Stimulated activated CD4-positive, alpha-beta T cell treated with anti-CD3 and anti-CD28 coated beads, Interleukin-1b, Interleukin-23, amount 100 ng/mL, for 1 hour (primary cell): Measurements from ENCODE around the gene HCRTR1.

Source experiments
- DNase-seq, 2 donors: peaks; one replicate each; pipeline ENCODE4 v3.0.0-alpha.2; 2020; ENCODE audit warnings: low read depth in 2 of 2

The HCRTR1 gene

DNA sequence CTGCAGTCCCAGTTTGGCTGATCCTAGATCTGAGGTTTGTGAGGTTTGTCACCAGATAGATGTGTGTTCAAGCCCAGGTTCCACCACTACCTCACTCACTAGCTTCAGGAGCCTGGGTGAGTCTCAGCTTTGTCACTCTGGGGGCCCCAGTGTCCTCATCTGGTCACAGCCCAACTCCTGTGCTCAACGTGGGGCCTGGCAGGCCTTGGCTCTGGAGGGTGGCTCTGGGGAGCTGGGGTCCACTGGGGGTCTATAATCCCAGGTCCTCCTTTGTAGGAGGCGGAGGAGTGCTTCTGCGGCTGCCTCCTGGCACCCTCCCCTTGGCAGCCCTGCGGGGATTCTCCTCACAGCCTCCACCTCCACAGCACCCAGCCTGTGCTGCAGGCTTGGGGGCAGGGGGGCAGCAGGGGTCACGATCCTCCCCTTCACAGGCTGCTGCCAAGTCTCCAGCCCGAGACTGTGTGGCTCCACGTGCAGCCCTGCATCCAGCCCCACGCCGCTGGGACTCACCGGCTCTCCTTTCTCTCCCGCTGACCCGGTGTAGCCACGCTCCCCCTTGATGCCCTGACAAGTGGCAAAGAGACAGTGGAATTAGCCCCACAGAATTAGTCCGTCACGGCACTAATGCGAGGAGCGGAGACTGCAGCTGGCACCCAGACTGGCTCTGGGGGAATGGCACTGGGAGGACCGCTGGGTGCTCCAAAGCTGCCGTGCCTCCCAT lies 49.7 kb downstream of the HCRTR1 start:
- DNase-seq = no peak

DNA sequence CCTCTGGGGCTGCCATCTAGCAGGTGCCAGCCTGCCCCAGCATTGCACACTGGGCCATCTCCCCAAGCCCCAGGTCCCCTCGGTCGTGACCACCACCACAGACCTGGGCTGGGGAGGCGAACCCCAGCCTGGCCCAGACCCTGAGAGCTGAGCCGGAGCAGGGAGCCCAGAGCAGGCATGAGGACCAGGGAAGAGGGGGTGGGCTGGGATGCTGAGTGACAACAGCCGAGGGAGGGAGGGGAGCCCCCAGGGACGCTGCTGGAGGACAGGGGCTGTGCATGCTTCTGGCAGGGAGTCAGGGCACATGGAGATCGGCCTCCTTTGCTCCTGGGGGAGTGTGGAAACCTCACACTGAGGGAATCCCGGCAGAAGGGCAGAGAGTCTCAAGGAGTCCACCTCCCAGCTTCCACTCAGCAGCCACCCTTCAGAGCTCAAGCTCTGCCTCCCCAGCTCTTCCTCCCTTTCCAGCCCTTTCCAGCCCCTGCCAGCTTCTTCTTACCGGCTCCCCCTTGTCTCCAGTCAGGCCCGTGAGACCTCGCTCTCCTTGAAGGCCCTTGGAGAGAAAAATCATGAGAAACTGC lies 50.9 kb downstream of the HCRTR1 start:
- DNase-seq = no peak

DNA sequence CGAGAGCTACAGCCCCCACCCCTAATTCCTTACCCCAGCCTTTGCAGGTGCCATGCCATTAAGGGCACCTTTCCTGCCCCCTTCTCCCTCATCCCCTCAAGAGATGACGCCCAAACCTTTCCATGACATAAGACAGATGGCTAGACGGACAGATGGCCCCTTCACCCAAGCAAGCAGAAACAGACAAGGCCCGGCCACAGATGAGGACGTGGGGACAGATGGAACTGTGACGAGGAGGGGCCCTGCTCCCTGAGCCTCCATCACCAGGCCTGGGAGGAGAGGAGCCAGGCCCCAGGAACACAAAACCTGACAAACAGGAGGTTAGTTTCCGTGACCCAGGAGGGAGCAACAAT lies 51.9 kb downstream of the HCRTR1 start:
- DNase-seq = no peak

DNA sequence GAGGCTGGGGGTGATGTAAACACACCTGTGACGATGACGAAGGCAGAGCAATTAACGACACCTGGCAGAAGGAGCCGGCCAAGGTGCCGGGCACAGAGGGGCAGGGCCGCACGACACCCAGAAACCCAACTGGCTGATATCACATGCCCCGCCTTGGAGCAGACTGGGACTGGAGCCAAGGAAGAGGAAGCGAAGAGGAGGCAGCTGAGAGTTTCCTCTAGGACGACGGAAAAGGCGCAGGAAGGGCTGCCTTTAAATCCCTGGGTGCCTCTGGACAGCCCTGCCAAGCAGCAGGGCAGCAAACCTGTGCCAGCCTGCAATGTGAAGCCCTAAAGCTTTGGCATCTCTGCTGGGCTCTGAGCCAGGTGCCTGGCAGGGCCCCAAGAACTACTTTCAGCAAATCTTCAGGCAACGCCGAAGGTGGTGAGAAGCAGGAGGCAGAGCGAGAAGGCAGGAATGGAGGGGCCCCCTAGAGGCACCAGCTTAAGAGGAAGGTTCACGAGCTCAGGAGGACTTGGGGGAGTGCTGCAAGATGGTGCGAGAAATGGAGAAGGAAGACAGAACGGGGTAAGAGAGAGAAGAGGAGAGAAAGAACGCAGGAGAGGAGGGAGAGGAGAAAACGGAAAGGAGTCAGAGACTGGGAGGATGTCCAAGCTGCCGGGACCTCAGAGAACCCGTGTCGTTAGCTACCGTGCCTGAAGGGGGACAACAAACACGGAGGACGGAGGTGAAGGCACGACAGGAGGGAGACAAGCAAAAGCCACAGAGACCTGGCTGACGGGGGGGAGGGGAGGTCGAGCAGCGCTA lies 52.5 kb downstream of the HCRTR1 start:
- DNase-seq = no peak

DNA sequence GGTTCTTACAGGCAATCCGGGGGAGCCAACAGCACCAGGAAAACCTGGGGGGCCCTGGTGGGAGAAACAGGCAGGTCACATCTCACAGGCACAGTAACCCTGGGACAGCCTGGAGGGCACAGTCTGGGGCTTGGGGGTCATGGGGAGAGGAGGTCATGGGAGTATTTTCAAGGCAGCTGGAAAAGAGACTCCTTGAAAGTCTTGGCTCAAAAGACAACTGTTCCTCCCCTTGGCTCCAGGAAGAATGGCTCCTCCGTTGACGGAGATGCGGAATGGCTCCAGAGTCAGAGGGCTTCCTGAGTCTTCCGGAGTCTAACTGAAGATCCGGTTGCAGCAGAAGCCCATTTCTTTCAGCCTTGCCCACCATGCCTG lies 53.1 kb downstream of the HCRTR1 start:
- no peak for DNase-seq

DNA sequence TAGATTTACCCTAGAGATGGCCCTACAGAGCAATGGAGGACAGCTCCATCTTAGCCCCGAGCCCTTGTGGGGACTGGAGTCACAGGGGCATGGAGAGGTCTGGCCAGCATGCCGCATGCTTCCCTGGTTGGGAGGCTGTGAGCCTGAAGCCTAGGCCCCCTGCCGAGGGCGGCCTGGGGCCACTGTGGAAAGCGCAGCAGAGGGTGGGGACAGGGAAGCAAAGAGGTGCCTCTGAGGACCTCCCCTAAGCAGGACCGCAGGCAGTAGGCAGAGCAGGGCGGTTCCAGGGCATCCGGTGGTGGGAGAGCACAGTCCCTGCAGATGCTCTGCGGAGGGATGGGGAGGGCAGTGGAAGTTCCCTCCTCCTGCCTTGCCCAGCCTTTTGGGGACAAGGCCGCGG lies 53.7 kb downstream of the HCRTR1 start:
- no peak for DNase-seq

DNA sequence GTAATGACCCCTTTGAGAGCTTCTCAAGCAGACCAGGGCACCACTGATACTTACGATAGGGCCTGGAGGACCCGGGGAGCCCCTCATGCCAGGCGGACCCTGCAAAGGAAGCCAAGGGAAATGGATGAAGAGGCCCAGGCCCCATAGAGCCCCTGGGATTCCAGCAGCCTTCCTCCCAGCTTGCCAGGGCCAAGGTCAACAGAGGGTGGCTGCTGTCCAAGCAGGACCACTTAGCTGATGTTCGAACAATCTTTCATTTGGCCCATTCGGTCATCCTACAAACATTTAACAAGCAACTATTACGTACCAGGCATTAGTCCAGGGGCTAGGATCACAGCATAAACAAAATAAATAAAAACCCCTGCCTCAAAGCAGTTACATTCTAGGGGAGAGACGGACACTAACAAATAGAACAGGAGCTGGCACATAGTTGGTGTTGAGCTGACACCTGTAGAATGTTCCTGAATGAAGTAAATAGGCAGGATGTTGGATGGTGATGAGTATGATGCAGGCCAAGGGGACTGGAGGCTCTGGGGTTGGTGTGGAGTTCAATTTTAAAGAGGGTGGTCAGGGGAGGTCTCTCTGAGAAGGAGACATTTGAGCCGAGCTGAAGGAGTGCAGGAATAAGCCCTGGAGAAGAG lies 54.2 kb downstream of the HCRTR1 start:
- no peak for DNase-seq

DNA sequence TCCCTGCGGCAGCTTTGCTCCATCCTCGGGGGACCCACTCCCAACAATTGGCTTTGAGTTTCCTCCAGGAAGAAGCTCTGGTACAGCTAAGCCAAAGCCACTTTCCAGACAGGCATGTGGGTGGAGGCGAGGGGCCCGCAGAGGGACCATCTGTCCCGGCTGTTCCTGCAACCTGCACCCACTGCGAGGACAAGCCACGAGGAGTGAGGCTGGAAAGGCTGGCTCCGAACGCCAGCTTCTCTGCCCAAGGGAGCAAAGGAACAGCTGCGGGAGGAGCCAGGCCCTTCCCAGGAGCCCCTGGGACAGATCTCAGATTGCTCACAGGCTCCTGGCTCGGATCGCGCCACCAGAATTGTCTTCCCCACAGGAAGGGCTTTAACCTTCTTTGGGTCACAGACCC lies 55.5 kb downstream of the HCRTR1 start:
- no peak for DNase-seq

DNA sequence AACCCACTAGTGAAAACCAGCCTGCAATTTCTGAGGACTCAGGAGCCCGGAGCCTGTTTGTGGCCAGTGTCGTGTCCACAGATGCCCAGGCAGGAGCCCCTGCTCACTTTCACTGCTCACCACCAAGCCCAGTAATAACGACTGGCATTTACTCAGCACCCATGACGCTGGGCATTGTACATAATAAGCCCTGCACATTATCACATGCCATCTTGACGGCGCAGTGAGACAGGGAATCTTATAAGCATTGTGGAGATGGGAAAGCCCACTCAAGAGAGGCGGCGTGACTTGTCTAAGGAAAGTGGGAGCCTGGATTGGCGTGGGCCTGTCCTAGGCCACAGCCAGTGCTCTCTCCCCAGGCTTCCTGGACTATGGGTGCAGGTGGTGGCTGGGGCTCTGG lies 55.9 kb downstream of the HCRTR1 start:
- DNase-seq = no peak

DNA sequence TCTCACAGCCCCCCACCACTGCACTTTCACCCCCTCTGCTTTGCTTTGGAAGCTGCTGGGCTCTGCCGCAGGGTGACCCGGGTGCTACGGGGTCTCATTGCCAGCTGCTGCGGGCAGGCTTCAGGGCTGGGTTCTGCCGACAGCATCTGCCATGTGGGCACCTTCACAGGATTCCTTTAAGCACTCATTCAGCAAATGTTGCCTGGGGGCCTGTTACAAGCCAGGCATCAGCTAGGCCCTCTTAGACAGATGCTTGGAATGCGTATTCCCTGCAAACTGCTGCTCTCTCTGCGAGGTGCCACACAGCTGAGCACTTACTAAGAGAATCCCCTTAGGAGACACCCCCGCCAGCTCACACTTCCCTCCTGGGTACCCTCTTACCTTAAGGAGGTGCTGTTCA lies 57.1 kb downstream of the HCRTR1 start:
- DNase-seq = no peak

DNA sequence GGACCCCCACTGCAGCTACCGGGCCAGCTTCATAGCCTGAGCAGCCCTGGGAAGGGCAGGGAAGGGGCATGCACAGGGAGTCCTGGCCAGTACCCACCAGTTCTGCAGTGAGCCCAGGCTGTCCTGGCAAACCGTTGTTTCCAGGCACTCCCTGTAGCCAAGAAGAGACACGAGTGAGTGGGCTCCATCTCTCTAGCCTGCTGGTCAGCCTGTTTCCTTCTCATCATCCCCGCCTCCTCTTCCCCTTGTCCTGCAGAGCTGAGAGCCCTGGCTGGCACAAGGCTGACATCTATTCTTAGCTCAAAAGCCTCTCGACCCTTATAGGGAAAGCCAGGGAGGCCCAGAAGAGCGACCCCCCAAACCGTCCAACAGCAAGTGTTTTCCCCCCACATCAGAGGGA lies 57.7 kb downstream of the HCRTR1 start:
- DNase-seq = no peak

DNA sequence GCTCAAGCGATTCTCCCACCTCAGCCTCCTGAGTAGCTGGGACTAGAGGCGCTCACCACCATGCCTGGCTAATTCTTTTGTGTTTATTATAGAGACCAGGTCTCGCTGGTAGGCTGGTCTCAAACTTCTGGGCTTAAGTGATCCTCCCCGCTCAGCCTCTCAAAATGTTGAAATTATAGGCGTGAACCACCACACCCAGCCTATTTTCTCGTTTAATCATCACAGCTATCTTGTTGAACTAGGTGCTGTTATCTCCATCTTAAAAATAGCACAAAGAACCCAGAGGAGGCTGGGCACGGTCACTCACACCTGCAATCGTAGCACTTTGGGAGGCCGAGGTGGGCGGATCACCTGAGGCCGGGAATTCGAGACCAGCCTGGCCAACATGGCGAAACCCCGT lies 58.3 kb downstream of the HCRTR1 start:
- DNase-seq = no peak
